Brain pericyte (primary cell): ENCODE results near the gene CABP4.
"Not testable (repeated sequence)": the region's sequence is repeated elsewhere in the genome, so short reads cannot be mapped to it uniquely, and the experiment has no call there.

Experiments used
- DNase-seq: peaks from one replicate; pipeline ENCODE4 v3.0.0-alpha.2; 2012; ENCODE audit warnings: low read depth, low spot score

CABP4 gene

DNA sequence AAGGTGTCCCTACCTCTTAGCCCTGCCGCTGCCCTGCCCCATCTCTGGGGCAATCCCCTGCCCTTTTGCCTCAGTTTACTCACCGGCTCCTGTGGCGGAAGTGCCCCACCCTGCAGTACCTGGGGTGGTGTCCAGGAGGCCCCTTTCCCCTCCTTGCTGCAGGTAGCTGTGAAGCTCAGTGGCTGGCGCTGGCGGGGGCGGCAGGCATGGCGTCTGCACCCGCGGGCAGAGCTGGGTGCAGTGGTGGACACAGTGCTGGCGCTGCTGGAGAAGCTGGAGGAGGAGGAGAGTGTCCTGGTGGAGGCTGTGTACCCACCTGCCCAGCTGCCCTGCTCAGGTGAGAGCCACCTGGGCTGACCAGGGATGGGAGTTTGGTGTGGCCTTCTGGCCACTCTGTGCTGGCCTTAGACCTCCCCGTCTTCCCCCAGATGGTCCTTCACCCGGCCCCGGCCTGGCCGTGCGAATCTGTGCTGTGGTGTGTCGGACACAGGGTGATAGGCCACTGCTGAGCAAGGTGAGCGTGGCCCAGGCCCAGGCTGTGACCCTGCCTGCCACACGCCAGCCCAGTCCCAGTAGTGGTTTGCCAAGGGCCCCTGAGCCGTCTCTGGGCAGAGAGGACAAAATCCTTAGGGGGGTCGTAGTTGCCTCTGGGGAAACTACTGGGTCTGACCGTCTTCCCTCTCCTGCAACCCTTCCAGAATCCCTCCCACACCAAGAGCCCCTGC lies 35.7 kb upstream of the CABP4 start:
- DNase-seq, result no peak

DNA sequence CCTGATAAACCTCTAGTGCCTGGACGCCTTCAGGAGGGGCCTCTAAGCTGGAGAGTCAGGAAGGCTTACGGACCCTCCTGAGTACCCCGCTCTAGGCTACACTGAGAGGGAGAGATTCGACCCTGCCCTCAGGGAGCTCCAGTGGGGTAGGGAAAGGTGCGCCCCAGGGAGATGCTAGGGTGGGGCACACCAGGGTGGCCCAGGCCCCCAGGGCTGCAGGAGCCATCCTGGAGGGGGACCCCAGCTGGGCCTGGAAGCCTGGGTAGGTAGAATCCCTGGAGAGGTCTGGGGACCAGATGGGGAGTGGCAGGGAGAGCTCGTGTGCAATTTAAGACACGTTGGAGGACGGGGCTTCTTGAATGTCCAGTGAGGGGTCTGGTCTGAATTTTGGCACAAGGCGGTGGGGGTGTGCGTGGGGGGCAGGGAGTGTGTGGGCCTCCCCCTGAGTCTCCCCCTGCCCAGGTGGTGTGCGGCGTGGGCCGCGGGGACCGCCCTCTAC lies 35.0 kb upstream of the CABP4 start:
- no peak for DNase-seq

DNA sequence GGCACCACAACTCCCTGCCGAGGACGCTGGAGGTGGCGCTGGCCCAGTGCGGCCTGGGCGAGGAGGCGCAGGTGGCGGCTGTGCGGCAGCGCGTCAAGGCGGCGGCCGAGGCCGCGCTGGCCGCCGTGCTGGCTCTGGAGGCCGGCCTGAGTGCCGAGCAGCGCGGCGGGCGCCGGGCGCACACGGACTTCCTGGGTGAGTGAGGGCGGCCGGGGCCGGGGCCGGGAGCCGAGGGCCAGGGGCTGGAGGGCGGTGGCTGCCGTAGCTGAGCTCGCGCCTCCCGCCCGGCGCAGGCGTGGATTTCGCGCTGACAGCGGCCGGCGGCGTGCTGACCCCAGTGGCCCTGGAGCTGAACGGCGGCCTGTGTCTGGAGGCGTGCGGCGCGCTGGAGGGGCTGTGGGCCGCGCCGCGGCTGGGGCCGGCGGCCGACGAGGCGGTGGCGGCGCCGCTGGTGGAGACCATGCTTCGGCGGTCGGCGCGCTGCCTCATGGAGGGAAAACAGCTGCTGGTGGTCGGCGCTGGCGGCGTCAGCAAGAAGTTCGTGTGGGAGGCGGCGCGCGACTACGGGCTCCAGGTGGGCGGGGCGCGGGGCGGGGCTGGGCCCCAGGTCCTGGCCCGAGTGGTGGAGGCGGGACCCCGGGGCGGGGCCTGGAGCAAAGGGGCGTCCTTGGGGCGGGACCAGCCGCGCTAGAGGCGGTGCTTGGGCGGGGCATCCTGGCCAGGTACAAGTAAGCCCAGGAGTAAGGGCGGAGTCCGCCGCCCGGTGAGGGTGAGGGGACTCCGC lies 34.3 kb upstream of the CABP4 start:
- peak; percentile 51 for DNase-seq

DNA sequence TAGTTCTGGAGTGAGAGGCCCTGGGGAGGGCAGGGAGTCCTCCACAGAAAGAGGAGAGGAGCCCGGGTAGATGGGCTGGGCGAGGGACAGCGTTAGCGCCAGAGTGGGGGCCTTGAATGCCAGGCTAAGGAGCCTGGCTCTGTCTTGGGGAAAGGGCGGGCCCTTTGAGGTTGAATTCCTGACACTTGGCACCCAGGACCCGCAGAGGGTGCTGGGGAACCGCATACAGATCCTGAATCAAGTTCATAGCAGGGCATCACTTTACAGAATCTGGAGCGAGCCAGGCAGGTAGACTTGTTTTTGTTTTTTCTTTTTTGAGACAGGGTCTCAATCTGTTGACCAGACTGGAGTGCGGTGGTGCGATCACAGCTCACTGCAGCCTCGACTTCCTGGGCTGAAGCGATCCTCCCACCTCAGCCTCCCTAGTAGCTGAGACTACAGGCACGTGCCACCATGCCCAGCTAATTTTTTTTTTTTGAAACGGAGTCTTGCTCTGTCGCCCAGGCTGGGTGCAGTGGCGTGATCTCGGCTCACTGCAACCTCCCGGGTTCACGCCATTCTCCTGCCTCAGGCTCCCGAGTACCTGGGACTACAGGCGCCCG lies 33.6 kb upstream of the CABP4 start:
- no peak for DNase-seq

GRCh38 chr11:67422891-67423290 lies 32.3 kb upstream of the CABP4 start:
- no peak for DNase-seq

DNA sequence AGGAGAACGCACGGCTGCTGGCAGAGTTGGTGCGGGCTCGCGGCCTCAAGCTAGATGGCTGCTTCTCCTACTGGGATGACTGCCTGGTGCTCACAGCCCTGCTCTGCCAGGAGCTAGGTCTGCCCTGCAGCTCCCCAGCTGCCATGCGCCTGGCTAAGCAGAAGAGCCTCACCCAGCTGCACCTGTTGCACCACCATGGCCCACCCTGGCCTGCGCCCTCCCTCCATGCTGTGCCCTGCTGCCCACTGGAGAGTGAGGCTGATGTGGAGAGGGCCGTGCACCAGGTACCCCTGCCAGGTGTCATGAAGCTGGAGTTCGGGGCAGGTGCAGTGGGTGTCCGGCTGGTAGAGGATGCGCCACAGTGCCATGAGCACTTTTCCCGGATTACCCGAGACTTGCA lies 31.7 kb upstream of the CABP4 start:
- no peak for DNase-seq

- DNase-seq, result no peak
Measured at GRCh38 chr11:67423891-67424613, 31.1 kb upstream of the CABP4 start.

- DNase-seq, result not testable (repeated sequence)
Measured at GRCh38 chr11:67427364-67427859, 27.7 kb upstream of the CABP4 start.

DNA sequence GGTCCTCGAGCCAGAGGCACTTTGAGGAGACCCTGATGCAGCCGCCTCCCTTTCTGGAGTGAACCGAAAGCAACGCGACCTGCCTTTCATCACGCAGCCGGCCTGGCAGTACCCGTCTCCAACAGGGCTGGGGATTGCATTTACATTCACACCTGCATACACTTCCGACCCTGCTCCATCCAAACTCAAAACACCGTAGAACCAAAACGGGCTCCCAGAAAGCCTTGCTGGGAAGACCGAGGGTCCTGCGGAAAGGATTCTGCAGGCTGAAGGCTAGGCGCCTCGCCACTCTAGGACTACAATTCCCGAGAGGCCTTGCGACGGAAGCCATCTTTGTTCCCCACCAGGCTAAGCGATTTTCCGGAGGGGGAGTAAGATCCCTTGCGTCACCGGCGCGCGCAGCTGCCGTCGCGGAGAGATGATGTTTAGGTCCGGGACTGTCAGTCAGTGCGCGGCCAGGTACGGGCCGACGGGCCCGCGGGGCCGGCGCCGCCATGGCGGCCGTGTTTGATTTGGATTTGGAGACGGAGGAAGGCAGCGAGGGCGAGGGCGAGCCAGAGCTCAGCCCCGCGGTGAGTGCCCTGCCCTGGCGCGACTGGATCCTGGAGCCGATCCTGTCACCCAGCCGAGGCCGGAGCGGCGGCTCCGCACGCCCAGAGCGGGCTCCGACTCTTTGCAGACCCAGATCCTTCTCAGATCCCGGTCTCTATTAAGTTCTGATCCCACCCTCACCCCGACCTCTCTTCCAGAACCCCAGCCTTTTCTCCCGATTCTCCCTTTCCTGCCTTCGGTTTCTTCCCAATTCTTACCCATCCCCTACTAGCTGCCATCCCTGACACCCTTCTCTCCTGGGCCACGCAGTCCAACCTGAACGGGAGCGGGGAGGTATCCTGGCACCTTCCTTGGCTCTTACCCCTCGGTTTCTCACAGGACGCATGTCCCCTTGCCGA lies 26.8 kb upstream of the CABP4 start, which contains the start of gene RPS6KB2:
TSS of gene RPS6KB2 (plus strand) at position 443 of the 950 bp plus-strand sequence. CDS start at position 495, 52 bp downstream.
- peak; percentile 91 for DNase-seq

GRCh38 chr11:67429038-67429668 lies 26.0 kb upstream of the CABP4 start:
- no peak for DNase-seq

DNA sequence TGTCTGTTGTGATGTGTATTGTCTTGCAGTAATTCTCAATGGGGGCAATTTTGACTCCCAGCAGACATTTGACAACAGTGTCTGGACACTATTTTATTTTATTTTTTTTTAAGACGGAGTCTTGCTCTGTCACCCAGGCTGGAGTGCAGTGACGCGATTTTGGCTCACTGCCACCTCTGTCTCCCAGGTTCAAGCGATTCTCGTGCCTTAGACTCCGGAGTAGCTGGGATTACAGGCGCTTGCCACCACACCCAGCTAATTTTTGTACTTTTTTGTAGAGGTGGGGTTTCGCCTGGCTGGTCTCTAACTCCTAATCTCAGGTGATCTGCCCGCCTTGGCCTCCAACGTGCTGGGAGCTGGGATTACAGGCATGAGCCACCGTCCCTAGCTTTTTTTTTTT lies 25.4 kb upstream of the CABP4 start:
- no peak for DNase-seq

- DNase-seq, result no peak
Measured at GRCh38 chr11:67431346-67432249, 23.6 kb upstream of the CABP4 start.

- DNase-seq, result no peak
Measured at GRCh38 chr11:67432655-67433349, 22.4 kb upstream of the CABP4 start.

DNA sequence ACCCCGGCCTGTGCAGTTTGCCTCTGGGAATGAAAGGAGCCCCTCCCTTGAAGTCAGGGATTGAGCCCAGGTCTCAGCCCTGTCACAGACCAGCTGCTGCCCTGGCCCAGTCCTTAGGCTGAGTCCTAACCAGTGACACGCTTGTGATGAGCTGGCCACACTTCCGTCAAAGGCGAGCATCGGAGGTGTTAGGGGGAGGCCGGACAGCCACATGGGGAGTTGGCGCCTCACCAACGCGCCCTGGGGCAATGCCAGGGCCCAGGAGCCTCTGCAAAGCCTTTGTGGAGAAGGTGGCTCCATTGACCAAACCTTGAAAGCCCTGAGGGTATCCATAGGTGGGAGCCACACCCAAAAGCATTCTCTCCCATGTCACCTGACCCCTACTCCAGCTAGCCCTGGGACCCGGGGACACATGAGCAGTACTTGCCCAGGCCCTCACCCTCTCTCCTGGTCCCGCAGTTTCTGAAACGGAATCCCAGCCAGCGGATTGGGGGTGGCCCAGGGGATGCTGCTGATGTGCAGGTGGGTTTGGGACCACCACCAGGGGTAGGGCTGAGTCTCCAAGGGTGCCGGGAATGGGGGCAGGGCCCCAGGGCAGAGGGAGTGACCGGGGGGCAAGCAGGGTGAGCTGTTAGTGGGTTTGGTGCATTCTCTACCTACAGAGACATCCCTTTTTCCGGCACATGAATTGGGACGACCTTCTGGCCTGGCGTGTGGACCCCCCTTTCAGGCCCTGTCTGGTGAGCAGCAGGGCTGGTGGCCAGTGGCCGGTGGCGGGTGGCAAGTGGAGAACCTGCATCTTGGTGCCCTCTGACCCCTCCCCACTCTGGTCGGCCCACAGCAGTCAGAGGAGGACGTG lies 21.4 kb upstream of the CABP4 start:
- DNase-seq, result no peak

DNA sequence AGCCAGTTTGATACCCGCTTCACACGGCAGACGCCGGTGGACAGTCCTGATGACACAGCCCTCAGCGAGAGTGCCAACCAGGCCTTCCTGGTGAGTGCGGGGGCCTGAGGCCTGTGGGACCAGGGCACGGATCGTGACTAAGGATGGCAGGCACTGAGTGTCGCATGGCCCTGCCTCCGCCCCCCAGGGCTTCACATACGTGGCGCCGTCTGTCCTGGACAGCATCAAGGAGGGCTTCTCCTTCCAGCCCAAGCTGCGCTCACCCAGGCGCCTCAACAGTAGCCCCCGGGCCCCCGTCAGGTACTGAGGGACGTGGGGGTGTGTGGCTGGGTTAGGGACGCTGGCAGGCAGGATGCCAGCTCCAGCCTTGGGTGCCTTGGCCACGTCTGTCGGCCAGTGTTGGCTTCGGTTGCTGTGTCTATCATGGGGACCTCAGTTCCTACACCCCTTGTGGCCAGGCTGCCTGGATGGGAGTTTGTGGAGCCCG lies 20.7 kb upstream of the CABP4 start:
- no peak for DNase-seq

- no peak for DNase-seq
Measured at GRCh38 chr11:67435031-67435726, 20.0 kb upstream of the CABP4 start.
